Lung (tissue), 12 donors: Measurements from ENCODE around the gene JPH3. TPM values are rescaled to one million over a fixed set of nuclear protein-coding genes. Genes with fewer than 3 reads are reported as not detected.

Source experiments
- ATAC-seq: fragments of 200-7000 bp; cut with Tn5 transposase; one replicate; pipeline ENCODE4 v1.9.1; 2020; ENCODE audit warnings: moderate number of reproducible peaks; ENCODE audit not compliant: insufficient read depth, low FRiP score
- DNase-seq, 3 donors: peaks; one replicate each; pipeline ENCODE4 v3.0.0-alpha.2; 2013 to 2017
- H3K27ac ChIP-seq, 2 donors: one replicate each; pipeline ENCODE4 v1.5.1; 2013; ENCODE audit warnings: mild to moderate bottlenecking in 2 of 2, moderate library complexity in 2 of 2, control low read depth in 1 of 2, inconsistent platforms in 1 of 2, low read depth in 1 of 2, low read length in 1 of 2
- H3K27me3 ChIP-seq, 3 donors: one replicate each; pipeline ENCODE4 v1.5.1; 2013; ENCODE audit warnings: low read length in 2 of 3; ENCODE audit not compliant: control insufficient read depth in 3 of 3, insufficient read depth in 3 of 3
- H3K36me3 ChIP-seq, 4 donors: one replicate each; pipeline ENCODE4 v1.5.1; 2013; ENCODE audit warnings: low read length in 4 of 4, mild to moderate bottlenecking in 1 of 4, moderate library complexity in 1 of 4; ENCODE audit not compliant: control insufficient read depth in 4 of 4, insufficient read depth in 4 of 4
- H3K4me1 ChIP-seq, 5 donors: one replicate each; pipeline ENCODE4 v1.5.1; 2013; ENCODE audit warnings: low read length in 5 of 5, mild to moderate bottlenecking in 2 of 5, moderate library complexity in 1 of 5; ENCODE audit not compliant: control insufficient read depth in 5 of 5, insufficient read depth in 5 of 5
- H3K4me3 ChIP-seq: one replicate; pipeline ENCODE4 v1.5.1; 2013; ENCODE audit warnings: mild to moderate bottlenecking, control low read depth, moderate library complexity
- H3K9ac ChIP-seq, 2 donors: one replicate each; pipeline ENCODE4 v1.5.1; 2013; ENCODE audit warnings: low read length in 2 of 2, control low read depth in 1 of 2; ENCODE audit not compliant: insufficient read depth in 1 of 2
- H3K9me3 ChIP-seq, 4 donors: one replicate each; pipeline ENCODE4 v1.5.1; 2013; ENCODE audit warnings: low read length in 3 of 4, mild to moderate bottlenecking in 1 of 4, moderate library complexity in 1 of 4; ENCODE audit not compliant: control insufficient read depth in 4 of 4, insufficient read depth in 3 of 4
- WGBS, 2 donors: extraction: QIAGEN DNeasy Blood & Tissue Kit; methylation state at CpG; one replicate each; pipeline ENCODE4 v1.1.7; 2013; 5-methylcytosine and 5-hydroxymethylcytosine counted together
- polyA plus RNA-seq, 2 donors: library from polyadenylated mRNA; stranded (reverse); fragments of 200-250 nt; gene quantifications; one replicate each; pipeline ENCODE4 v1.2.1, GENCODE V29; 2013
- total RNA-seq, 2 donors: library from RNA; depleted of rRNA in 1 of 2; stranded (reverse); fragments of >200 nt in 1 of 2; gene quantifications; one replicate each; pipeline ENCODE4 v1.2.1, GENCODE V29; 2014 to 2021
- TF ChIP-seq, protein P1 (sequence below): IDR thresholded peaks from 2 replicates; pipeline ENCODE4 v1.5.1; 2012; ENCODE audit warnings: mild to moderate bottlenecking; ENCODE audit errors: control extremely low read depth, extremely low read depth
- donor health status: control.
- donor health status: control.
- donor health status: Bipolar disorder and iron deficiency.
- donor health status: healthy.
- donor health status: DM: yes; HTN: yes; CAD: no.

The JPH3 gene
- total and polyA plus RNA-seq, 4 donors: 0.04 to 0.68 (median 0.13) TPM

DNA sequence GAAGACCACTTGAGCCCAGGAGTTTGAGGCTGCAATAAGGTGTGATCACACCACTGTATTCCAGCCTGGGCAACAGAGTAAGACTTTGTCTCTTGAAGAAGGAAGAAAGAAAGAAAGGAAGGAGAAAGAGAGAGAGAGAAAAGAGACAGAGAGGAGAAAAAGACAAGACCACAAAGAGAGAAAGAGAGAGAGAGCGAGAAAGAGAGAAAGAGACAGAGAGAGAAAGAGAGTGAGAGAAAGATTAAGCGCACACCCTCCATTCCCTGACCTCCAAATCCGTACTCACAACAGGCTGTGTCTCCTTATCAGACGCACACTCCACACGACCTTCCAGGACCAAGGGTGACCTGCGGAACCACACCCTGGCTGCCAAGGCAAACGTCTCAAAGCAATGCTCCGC lies 143.9 kb downstream of the JPH3 start:
- ATAC-seq: no peak
- WGBS, 2 donors: 93 to 96% methylated on average over 8 of the region's 8 CpGs
- Histone ChIP-seq H3K4me1 (no peaks in the 10 kb centered on the region), H3K9me3 (no peaks in the 10 kb centered on the region), H3K4me3 (no peak overlapping the region), H3K9ac (no peak overlapping the region), H3K27me3 (no peaks in the 10 kb centered on the region), H3K27ac (no peak overlapping the region), H3K36me3 (peaks cover 9 to 50% (median 26%) of the 10 kb centered on the region in 4 donors)
- TF ChIP-seq, protein P1, sequence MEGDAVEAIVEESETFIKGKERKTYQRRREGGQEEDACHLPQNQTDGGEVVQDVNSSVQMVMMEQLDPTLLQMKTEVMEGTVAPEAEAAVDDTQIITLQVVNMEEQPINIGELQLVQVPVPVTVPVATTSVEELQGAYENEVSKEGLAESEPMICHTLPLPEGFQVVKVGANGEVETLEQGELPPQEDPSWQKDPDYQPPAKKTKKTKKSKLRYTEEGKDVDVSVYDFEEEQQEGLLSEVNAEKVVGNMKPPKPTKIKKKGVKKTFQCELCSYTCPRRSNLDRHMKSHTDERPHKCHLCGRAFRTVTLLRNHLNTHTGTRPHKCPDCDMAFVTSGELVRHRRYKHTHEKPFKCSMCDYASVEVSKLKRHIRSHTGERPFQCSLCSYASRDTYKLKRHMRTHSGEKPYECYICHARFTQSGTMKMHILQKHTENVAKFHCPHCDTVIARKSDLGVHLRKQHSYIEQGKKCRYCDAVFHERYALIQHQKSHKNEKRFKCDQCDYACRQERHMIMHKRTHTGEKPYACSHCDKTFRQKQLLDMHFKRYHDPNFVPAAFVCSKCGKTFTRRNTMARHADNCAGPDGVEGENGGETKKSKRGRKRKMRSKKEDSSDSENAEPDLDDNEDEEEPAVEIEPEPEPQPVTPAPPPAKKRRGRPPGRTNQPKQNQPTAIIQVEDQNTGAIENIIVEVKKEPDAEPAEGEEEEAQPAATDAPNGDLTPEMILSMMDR: no peak
- no peak for DNase-seq

Other genes starting within 250 kb of the JPH3 start
- 10 to 100 TPM; 33.6 to 35.1 TPM for gene FBXO31, start 218.7 kb upstream of the JPH3 start, total RNA-seq
- 10 to 100 TPM; 10.1 to 12.8 TPM for gene FBXO31, start 218.7 kb upstream of the JPH3 start, polyA plus RNA-seq
- 10 to 100 TPM; 43.3 to 45.7 TPM for gene MAP1LC3B, start 210.2 kb upstream of the JPH3 start, total RNA-seq
- gene MAP1LC3B, start 210.2 kb upstream of the JPH3 start, polyA plus RNA-seq: 10 to 100 TPM; 49.8 to 62.2 TPM
- gene ZCCHC14, start 109.5 kb upstream of the JPH3 start, total RNA-seq: 10 to 100 TPM; 28.9 to 31.1 TPM
- 1 to 10 TPM; 7.4 to 9.8 TPM for gene ZCCHC14, start 109.5 kb upstream of the JPH3 start, polyA plus RNA-seq
- 10 to 100 TPM; 31.7 to 45.0 TPM for gene KLHDC4, start 163.5 kb downstream of the JPH3 start, total RNA-seq
- gene KLHDC4, start 163.5 kb downstream of the JPH3 start, polyA plus RNA-seq: 10 to 100 TPM; 23.3 to 48.4 TPM